Loucy (cell line): Measurements from ENCODE around the gene FRMD8.
A peak's percentile ranks its signal among the peaks of the same experiment; 100 is the strongest.

ENCODE experiments used
- H2AFZ ChIP-seq: fragments of 200-600 bp; sonication (generic); 2 replicates; pipeline ENCODE4 v1.6.0; 2016; ENCODE audit warnings: antibody characterized with exemption, mild to moderate bottlenecking, low read length, moderate library complexity
- H3F3A ChIP-seq: fragments of 200-600 bp; 2 replicates; pipeline ENCODE4 v1.6.0; 2016; ENCODE audit warnings: antibody characterized with exemption, low read depth, mild to moderate bottlenecking
- H3K27me3 ChIP-seq: fragments of 200-600 bp; sonication (generic); 2 replicates; pipeline ENCODE4 v1.6.1; 2014; ENCODE audit warnings: low read length, mild to moderate bottlenecking; ENCODE audit not compliant: insufficient read depth, poor library complexity, severe bottlenecking
- H3K36me3 ChIP-seq: fragments of 200-600 bp; sonication (generic); 2 replicates; pipeline ENCODE4 v1.6.1; 2016; ENCODE audit warnings: low read length; ENCODE audit not compliant: insufficient read depth
- H3K4me1 ChIP-seq: fragments of 200-600 bp; sonication (generic); 2 replicates; pipeline ENCODE4 v1.5.1; 2014; ENCODE audit warnings: low read length, mild to moderate bottlenecking; ENCODE audit not compliant: insufficient read depth, poor library complexity, severe bottlenecking
- H3K4me2 ChIP-seq: fragments of 200-600 bp; sonication (generic); 2 replicates; pipeline ENCODE4 v1.6.0; 2014; ENCODE audit warnings: antibody characterized with exemption, low read length, low read depth, mild to moderate bottlenecking; ENCODE audit not compliant: poor library complexity, severe bottlenecking
- H3K4me3 ChIP-seq: fragments of 200-600 bp; sonication (generic); 2 replicates; pipeline ENCODE4 v1.5.1; 2014; ENCODE audit warnings: low read length, mild to moderate bottlenecking, mixed read lengths; ENCODE audit not compliant: poor library complexity, severe bottlenecking
- H3K79me2 ChIP-seq: fragments of 200-600 bp; sonication (generic); 2 replicates; pipeline ENCODE4 v1.6.1; 2014; ENCODE audit warnings: low read length; ENCODE audit not compliant: insufficient read depth
- H3K9ac ChIP-seq: fragments of 200-600 bp; sonication (generic); 2 replicates; pipeline ENCODE4 v1.6.0; 2014; ENCODE audit warnings: mild to moderate bottlenecking, low read depth, low read length, moderate library complexity; ENCODE audit not compliant: poor library complexity, severe bottlenecking
- H3K9me2 ChIP-seq: fragments of 200-600 bp; sonication (generic); replicated peaks from 2 replicates; pipeline ENCODE4 v1.6.1; 2016; ENCODE audit warnings: low read depth, low read length, mixed read lengths
- H3K9me3 ChIP-seq: fragments of 200-600 bp; sonication (generic); 2 replicates; pipeline ENCODE4 v1.6.1; 2014; ENCODE audit warnings: mild to moderate bottlenecking, antibody characterized with exemption, low read length, low read depth; ENCODE audit not compliant: insufficient read depth
- H4K20me1 ChIP-seq: fragments of 200-600 bp; sonication (generic); 2 replicates; pipeline ENCODE4 v1.6.0; 2014; ENCODE audit warnings: antibody characterized with exemption, low read length, mild to moderate bottlenecking; ENCODE audit not compliant: insufficient read depth, poor library complexity, severe bottlenecking
- CTCF ChIP-seq: fragments of 200-600 bp; sonication (generic); conservative IDR thresholded peaks from 2 replicates; pipeline ENCODE4 v1.5.1; 2014; ENCODE audit warnings: mild to moderate bottlenecking, antibody characterized with exemption, low read length
- EZH2phosphoT487 ChIP-seq: fragments of 200-600 bp; IDR thresholded peaks from 2 replicates; pipeline ENCODE4 v1.6.1; 2018; ENCODE audit warnings: antibody characterized with exemption, mild to moderate bottlenecking, moderate library complexity, borderline replicate concordance

Gene FRMD8

GRCh38 chr11:65383778-65384177 is 2.7 kb upstream of the FRMD8 start:
- H3K27me3 ChIP-seq = no peaks in the 10 kb centered on the region
- no peaks in the 10 kb centered on the region for H3K36me3 ChIP-seq
- no peaks in the 10 kb centered on the region for H3K9me3 ChIP-seq
- H3K79me2 ChIP-seq = peaks cover 37% of the 10 kb centered on the region
- no peak overlapping the region for H3K4me3 ChIP-seq
- peaks cover 4% of the 10 kb centered on the region for H4K20me1 ChIP-seq
- H2AFZ ChIP-seq = no peak overlapping the region
- peaks cover 48% of the 10 kb centered on the region for H3K4me1 ChIP-seq
- peaks cover 8% of the 10 kb centered on the region; the same call in 1 of the 2 replicates for H3F3A ChIP-seq
- TF ChIP-seq EZH2phosphoT487 = no peak
- TF ChIP-seq CTCF = no peak
- no peaks in the 10 kb centered on the region for H3K9me2 ChIP-seq
- no peak overlapping the region for H3K4me2 ChIP-seq
- H3K9ac ChIP-seq = no peak overlapping the region

- Histone ChIP-seq H3K36me3 (no peaks in the 10 kb centered on the region), H3F3A (peaks cover 8% of the 10 kb centered on the region; the same call in 1 of the 2 replicates), H3K4me3 (no peak overlapping the region), H3K27me3 (no peaks in the 10 kb centered on the region), H4K20me1 (peaks cover 4% of the 10 kb centered on the region), H3K9me2 (no peaks in the 10 kb centered on the region), H3K9ac (peak overlapping the region; percentile 34), H2AFZ (no peak overlapping the region), H3K4me1 (peaks cover 54% of the 10 kb centered on the region), H3K4me2 (no peak overlapping the region), H3K79me2 (peaks cover 43% of the 10 kb centered on the region), H3K9me3 (no peaks in the 10 kb centered on the region)
- TF ChIP-seq EZH2phosphoT487 (no peak), CTCF (no peak)
Observed at GRCh38 chr11:65384301-65384889, 2.0 kb upstream of the FRMD8 start.

GRCh38 chr11:65388731-65389130 is 2.3 kb downstream of the FRMD8 start:
- H3K27me3 ChIP-seq = no peaks in the 10 kb centered on the region
- peak overlapping the region; percentile 65 for H3K4me3 ChIP-seq
- H3K9ac ChIP-seq = peak overlapping the region; percentile 89
- no peak overlapping the region for H2AFZ ChIP-seq
- TF ChIP-seq EZH2phosphoT487 (no peak), CTCF (no peak)
- peaks cover 60% of the 10 kb centered on the region for H3K4me1 ChIP-seq
- peak overlapping the region; percentile 80 for H3K4me2 ChIP-seq
- H3K36me3 ChIP-seq = no peaks in the 10 kb centered on the region; the same call in 1 of the 2 replicates
- H3K9me2 ChIP-seq = no peaks in the 10 kb centered on the region
- H3F3A ChIP-seq = no peaks in the 10 kb centered on the region
- peaks cover 14% of the 10 kb centered on the region for H4K20me1 ChIP-seq
- H3K9me3 ChIP-seq = no peaks in the 10 kb centered on the region
- H3K79me2 ChIP-seq = peaks cover 74% of the 10 kb centered on the region
